Endothelial cell of umbilical vein (primary cell): ENCODE data around the gene PSAPL1. TPM values are rescaled to one million over a fixed set of nuclear protein-coding genes. Genes with fewer than 3 reads are reported as not detected.

ENCODE experiments used
- BruUV-seq: library from RNA; stranded (reverse); fragments of 400-500 nt; replicated peaks from 2 replicates; lab custom pipeline; 2021; lab: Mats Ljungman, UMichigan
- CTCF ChIA-PET: fragments of 300-600, 350-600 bp; sonication (Branson Sonifier 250); formaldehyde crosslinking; loops from one replicate; lab custom pipeline; 2021; ENCODE audit warnings: antibody characterized with exemption, inconsistent platforms; lab: Charles Lee
- POLR2A ChIA-PET: fragments of 300-600, 350-600 bp; sonication (Branson Sonifier 250); formaldehyde crosslinking; loops from one replicate; lab custom pipeline; 2021; ENCODE audit warnings: antibody characterized with exemption, inconsistent platforms; lab: Charles Lee
- DNase-seq: peaks from one replicate; pipeline ENCODE4 v3.0.0-alpha.2; 2011; ENCODE audit warnings: low read depth, low spot score
- FAIRE-seq: peaks from 2 replicates; lab custom pipeline; 2011; peaks lifted over from hg19 to GRCh38; lab: Jason Lieb, UNC
- H2AFZ ChIP-seq: 2 replicates; pipeline ENCODE4 v1.6.0; 2012; ENCODE audit warnings: low read depth, low read length, control low read depth, inconsistent platforms
- H3K27ac ChIP-seq: 2 replicates; pipeline ENCODE4 v1.5.1; 2011; ENCODE audit warnings: low read depth, mild to moderate bottlenecking, control low read depth, low read length, moderate library complexity; ENCODE audit not compliant: insufficient read depth
- H3K27me3 ChIP-seq, 2 experiments: 2 replicates each; pipeline versions ENCODE4 v1.6.0 to v1.6.1; 2011; ENCODE audit warnings: low read length in 2 of 2, mixed read lengths in 1 of 2; ENCODE audit not compliant: control insufficient read depth in 2 of 2, insufficient read depth in 2 of 2
- H3K36me3 ChIP-seq, 2 experiments: 2 replicates in 1 of 2; 3 replicates in 1 of 2; pipeline ENCODE4 v1.5.1; 2011; ENCODE audit warnings: low read length in 2 of 2, mild to moderate bottlenecking in 1 of 2, moderate library complexity in 1 of 2; ENCODE audit not compliant: control insufficient read depth in 2 of 2, insufficient read depth in 2 of 2; ENCODE audit errors: extremely low read depth in 1 of 2
- H3K4me1 ChIP-seq: 3 replicates; pipeline ENCODE4 v1.5.1; 2011; ENCODE audit warnings: mild to moderate bottlenecking, low read length; ENCODE audit not compliant: control insufficient read depth, insufficient read depth; ENCODE audit errors: extremely low read depth
- H3K4me2 ChIP-seq: 2 replicates; pipeline ENCODE4 v1.6.1; 2011; ENCODE audit warnings: low read length, control low read depth, mixed read lengths; ENCODE audit not compliant: insufficient read depth
- H3K4me3 ChIP-seq, 3 experiments: fragments of 200-600 bp in 1 of 3; sonication (generic), shearing (Covaris generic) in 1 of 3; replicated peaks in 1 of 3; 2 replicates each; pipeline ENCODE4 v1.5.1; 2011 to 2016; ENCODE audit warnings: control low read depth in 3 of 3, low read length in 3 of 3, mild to moderate bottlenecking in 2 of 3, inconsistent platforms in 1 of 3, low read depth in 1 of 3, moderate library complexity in 1 of 3; ENCODE audit not compliant: insufficient read depth in 1 of 3
- H3K79me2 ChIP-seq: 2 replicates; pipeline ENCODE4 v1.6.0; 2012; ENCODE audit warnings: low read length, inconsistent platforms; ENCODE audit not compliant: control insufficient read depth, insufficient read depth
- H3K9ac ChIP-seq: replicated peaks from 2 replicates; pipeline ENCODE3; 2011; ENCODE audit warnings: low read length, control low read depth; ENCODE audit not compliant: insufficient read depth; ENCODE audit errors: extremely low read depth
- H3K9me1 ChIP-seq: replicated peaks from 3 replicates; pipeline ENCODE4 v1.6.0; 2011; ENCODE audit warnings: mild to moderate bottlenecking, low read length; ENCODE audit not compliant: control insufficient read depth, insufficient read depth; ENCODE audit errors: extremely low read depth
- H3K9me3 ChIP-seq: replicated peaks from 2 replicates; pipeline ENCODE4 v1.5.1; 2012; ENCODE audit warnings: low read length, inconsistent platforms; ENCODE audit not compliant: control insufficient read depth, insufficient read depth
- H4K20me1 ChIP-seq: replicated peaks from 2 replicates; pipeline ENCODE3; 2011; ENCODE audit warnings: mild to moderate bottlenecking, low read length; ENCODE audit not compliant: control insufficient read depth, insufficient read depth; ENCODE audit errors: extremely low read depth
- CTCF ChIP-seq, 2 donors: IDR thresholded peaks; 1 replicate in 1 of 2; 2 replicates in 1 of 2; pipeline ENCODE4 v1.5.1; 2011; ENCODE audit warnings: low read length in 2 of 2, mild to moderate bottlenecking in 2 of 2, moderate library complexity in 2 of 2, control low read depth in 1 of 2, inconsistent platforms in 1 of 2, low read depth in 1 of 2; ENCODE audit not compliant: insufficient read depth in 1 of 2; ENCODE audit errors: extremely low read depth in 1 of 2
- EZH2 ChIP-seq: IDR thresholded peaks from 2 replicates; pipeline ENCODE4 v1.6.1; 2012; ENCODE audit warnings: borderline replicate concordance, low read depth, mild to moderate bottlenecking, moderate library complexity, low read length, inconsistent platforms; ENCODE audit not compliant: severe bottlenecking
- FOS ChIP-seq: IDR thresholded peaks from 2 replicates; pipeline ENCODE4 v1.6.1; 2011; ENCODE audit warnings: mild to moderate bottlenecking, low read length, moderate library complexity, borderline replicate concordance; ENCODE audit not compliant: insufficient read depth
- GATA2 ChIP-seq: IDR thresholded peaks from 2 replicates; pipeline ENCODE4 v1.7.0; 2011; ENCODE audit warnings: low read depth, mild to moderate bottlenecking, moderate library complexity, mixed read lengths, low read length; ENCODE audit not compliant: insufficient read length, insufficient read depth
- JUN ChIP-seq: IDR thresholded peaks from 2 replicates; pipeline ENCODE4 v1.6.1; 2011; ENCODE audit warnings: borderline replicate concordance, low read depth; ENCODE audit not compliant: insufficient read length, insufficient read depth
- MYC ChIP-seq: IDR thresholded peaks from one replicate; pipeline ENCODE4 v1.6.1; 2011; ENCODE audit warnings: mild to moderate bottlenecking, low read depth, low read length
- POLR2A ChIP-seq: IDR thresholded peaks from 2 replicates; pipeline ENCODE4 v1.6.1; 2012; ENCODE audit warnings: low read depth, mild to moderate bottlenecking, control low read depth, low read length
- POLR2AphosphoS5 ChIP-seq: IDR thresholded peaks from 2 replicates; pipeline ENCODE4 v1.6.1; 2012; ENCODE audit warnings: low read depth, mild to moderate bottlenecking, control low read depth, low read length, moderate library complexity; ENCODE audit not compliant: insufficient read depth
- dilution Hi-C: fragments of 300-500 bp; cut with MboI; formaldehyde crosslinking; loops from one replicate; pipeline ENCODE4 v1.15.0; 2019; ENCODE audit warnings: low sequenced_read_pairs; ENCODE audit not compliant: extremely low pct_ligation_motif_present
- intact Hi-C: fragments of 100-400 bp; cut with micrococcal nuclease; formaldehyde crosslinking; loops from one replicate; pipeline ENCODE4 v1.10.0; 2022
- polyA plus RNA-seq, 4 experiments: library from polyadenylated mRNA; depleted of rRNA in 3 of 4; stranded (reverse) in 3 of 4; unstranded in 1 of 4; fragments of >200 nt; gene quantifications; 2 replicates each; pipeline versions ENCODE4 v1.2.1 to v1.2.3, GENCODE V29; 2011 to 2012; ENCODE audit warnings: missing spikeins in 1 of 4
- total RNA-seq: library from RNA; stranded (reverse); gene quantifications from 2 replicates; pipeline ENCODE4 v1.2.3, GENCODE V29; 2021
- TF ChIP-seq, protein P1 (sequence below): IDR thresholded peaks from 2 replicates; pipeline ENCODE4 v1.6.1; 2011; ENCODE audit not compliant: insufficient read depth, insufficient read length

The PSAPL1 gene
- total and polyA plus RNA-seq, 2 donors (not counting 3 experiments of a cell fraction or from before 2014, with no cell fraction given) = not detected

DNA sequence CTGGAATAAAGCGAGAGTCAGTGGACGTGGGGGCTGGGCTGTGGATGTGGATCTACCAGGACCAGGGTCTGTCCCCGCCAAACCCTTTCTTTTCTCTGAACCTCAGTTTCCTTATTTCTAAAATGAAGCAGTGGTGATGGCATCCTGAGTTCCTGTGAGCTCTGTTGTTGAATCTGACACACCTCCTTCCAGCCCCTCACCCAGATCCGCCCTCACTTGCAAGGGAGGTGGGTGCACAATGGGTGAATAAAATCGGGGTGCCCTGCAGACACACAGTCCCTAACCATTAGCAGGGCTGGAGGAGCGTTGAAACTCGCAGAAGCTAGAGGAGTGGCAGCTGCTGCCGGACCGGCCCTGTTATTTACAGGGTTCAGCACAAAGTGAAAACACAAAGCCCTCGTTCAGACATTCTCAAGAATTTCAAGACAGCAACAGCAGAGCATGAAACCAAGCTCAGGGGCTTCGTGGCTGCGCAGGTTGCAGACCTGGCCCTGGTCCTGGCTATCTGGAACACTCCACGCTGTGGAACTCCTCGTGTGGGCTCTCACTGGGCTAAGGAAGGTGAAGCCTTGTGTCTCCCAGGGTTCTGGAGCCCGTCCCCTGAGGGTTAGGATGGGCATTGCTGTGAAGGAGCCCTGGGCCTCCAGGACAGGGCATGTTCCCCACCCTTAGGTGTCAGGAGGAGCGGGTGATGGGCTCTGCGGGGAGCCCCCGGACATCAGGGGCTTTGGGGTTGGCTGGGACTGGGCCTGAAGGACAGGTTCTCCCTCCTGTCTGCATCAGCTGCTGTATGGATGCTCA, 42.9 kb downstream of the PSAPL1 start:
- H3K9ac ChIP-seq = no peak overlapping the region
- no peaks in the 10 kb centered on the region for H3K9me1 ChIP-seq
- no peaks in the 10 kb centered on the region for H3K79me2 ChIP-seq
- H3K4me2 ChIP-seq = no peak overlapping the region
- dilution Hi-C loops = no loop called here
- BruUV-seq = no TSS peak
- DNase-seq (no peak), FAIRE-seq (no peak)
- intact Hi-C loops = no loop called here
- no peaks in the 10 kb centered on the region for H4K20me1 ChIP-seq
- CTCF ChIA-PET = no interaction called here
- H3K27ac ChIP-seq = no peak overlapping the region
- H3K4me3 ChIP-seq = no peak overlapping the region
- no peaks in the 10 kb centered on the region for H3K36me3 ChIP-seq
- no peak for TF ChIP-seq MYC
- TF ChIP-seq CTCF (IDR thresholded peaks at IDR 0.05; ENCODE audit: extremely low read depth in 1 of 2, insufficient read depth in 1 of 2, low read depth in 1 of 2, low read length in 2 of 2) = no peak
- no peak for TF ChIP-seq POLR2AphosphoS5
- no peak for TF ChIP-seq FOS
- TF ChIP-seq GATA2 = no peak
- no peak for TF ChIP-seq EZH2
- TF ChIP-seq POLR2A = no peak
- TF ChIP-seq, protein P1, sequence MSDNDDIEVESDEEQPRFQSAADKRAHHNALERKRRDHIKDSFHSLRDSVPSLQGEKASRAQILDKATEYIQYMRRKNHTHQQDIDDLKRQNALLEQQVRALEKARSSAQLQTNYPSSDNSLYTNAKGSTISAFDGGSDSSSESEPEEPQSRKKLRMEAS = no peak
- no peak for TF ChIP-seq JUN
- no peaks in the 10 kb centered on the region for H3K27me3 ChIP-seq
- H3K4me1 ChIP-seq = no peaks in the 10 kb centered on the region
- H2AFZ ChIP-seq = no peak overlapping the region
- H3K9me3 ChIP-seq = no peaks in the 10 kb centered on the region
- POLR2A ChIA-PET = no interaction called here
